Measurements from ENCODE around the gene OPRD1.

The OPRD1 gene

GRCh38 chr1:28909198-28909597 lies 97.2 kb downstream of the OPRD1 start:
- DNase-seq (ENCODE audit: low read depth, low spot score) = no peak

GRCh38 chr1:28910379-28911115 lies 98.6 kb downstream of the OPRD1 start:
- DNase-seq (ENCODE audit: low read depth, low spot score) = no peak

- no peak for DNase-seq (ENCODE audit: low read depth, low spot score)
These were observed 101.8 kb downstream of the OPRD1 start for GRCh38 chr1:28913786-28914227.

- DNase-seq (ENCODE audit: low read depth, low spot score) = peak; percentile 80
These were observed 102.5 kb downstream of the OPRD1 start, which contains the start of gene EPB41 for GRCh38 chr1:28914228-28915030. Gene EPB41, plus strand, starts transcription at chr1:28914569. Its CDS starts 72,869 bp downstream, at chr1:28987438.

GRCh38 chr1:28915031-28915895 lies 103.3 kb downstream of the OPRD1 start:
- peak; percentile 12 for DNase-seq (ENCODE audit: low read depth, low spot score)

GRCh38 chr1:28917757-28918118 lies 105.8 kb downstream of the OPRD1 start:
- peak; percentile 6 for DNase-seq (ENCODE audit: low read depth, low spot score)

All from activated naive CD8-positive, alpha-beta T cell treated with anti-CD3 and anti-CD28 coated beads, Interleukin-2, amount 50 U/mL, for 16 hours (primary cell).